Fibroblast of skin of abdomen (primary cell): ENCODE data around the gene ME3. TPM values are rescaled to one million over a fixed set of nuclear protein-coding genes. Genes with fewer than 3 reads are reported as not detected.
A peak's percentile ranks its signal among the peaks of the same experiment; 100 is the strongest.

Source experiments
- DNase-seq: peaks from one replicate; pipeline ENCODE4 v3.0.0-alpha.2; 2013
- polyA plus RNA-seq, 2 experiments: library from polyadenylated mRNA; unstranded; fragments of 120-200 nt; gene quantifications; one replicate each; pipeline ENCODE4 v1.2.1, GENCODE V29; 2013; ENCODE audit not compliant: insufficient read length in 2 of 2

Gene ME3
- polyA plus RNA-seq (2013, experiment 1 of 2; ENCODE audit: insufficient read length): 5.4 TPM
- polyA plus RNA-seq (2013, experiment 2 of 2; ENCODE audit: insufficient read length): 4.9 TPM

DNA sequence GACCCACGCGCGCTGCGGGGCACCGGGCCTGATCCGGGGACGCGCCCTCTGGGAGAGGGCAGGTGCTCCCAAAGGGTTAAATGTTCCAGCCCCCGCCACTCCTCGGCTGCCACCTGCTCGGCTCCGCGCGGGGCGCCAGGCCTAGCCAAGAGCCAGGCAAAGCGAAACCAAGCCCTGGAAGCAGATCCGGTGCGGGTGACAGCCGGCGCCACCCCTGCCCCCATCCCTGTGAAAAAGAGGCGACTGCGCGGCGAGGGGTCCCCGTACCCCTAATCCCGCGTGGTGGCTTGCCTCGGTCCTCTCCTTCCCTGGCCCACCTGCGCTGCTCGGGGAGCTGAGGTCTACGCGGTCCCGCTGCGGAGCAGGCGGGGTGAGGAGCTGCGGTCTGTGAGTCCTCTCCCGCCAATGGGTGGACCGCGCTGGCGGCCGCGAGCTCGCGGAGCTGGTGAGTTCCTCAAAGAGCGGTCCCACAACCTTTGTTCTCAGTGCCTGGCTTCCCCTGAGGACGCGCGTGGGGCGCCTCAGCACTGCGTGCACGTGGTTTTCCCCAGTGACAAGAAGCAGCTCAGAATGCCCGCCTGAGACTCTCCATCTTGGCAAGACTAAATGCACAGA, at the start of gene ME3:
ME3 (minus strand) TSS at position 610 of the 615 bp plus-strand sequence.
- peak; percentile 36 for DNase-seq

DNA sequence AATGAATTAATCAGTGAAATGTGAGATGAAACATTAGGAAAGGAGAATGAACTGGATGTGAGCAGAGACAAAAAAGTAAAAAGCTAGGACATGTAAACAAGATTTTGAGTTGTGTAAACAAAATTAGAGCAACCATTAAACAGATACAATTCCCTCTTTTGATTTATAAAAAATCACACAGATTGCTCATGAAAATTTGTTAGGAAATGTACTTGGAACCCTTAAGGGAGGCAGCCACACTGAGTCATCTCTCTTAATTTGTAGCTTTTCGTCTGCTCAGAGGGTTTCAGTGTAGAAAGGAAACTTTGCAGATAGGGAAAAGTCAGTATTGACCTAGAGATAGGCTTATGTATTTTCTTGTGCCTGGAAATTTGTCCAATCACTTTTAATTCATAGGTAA, 49.6 kb upstream of the ME3 start:
- peak; percentile 67 for DNase-seq

DNA sequence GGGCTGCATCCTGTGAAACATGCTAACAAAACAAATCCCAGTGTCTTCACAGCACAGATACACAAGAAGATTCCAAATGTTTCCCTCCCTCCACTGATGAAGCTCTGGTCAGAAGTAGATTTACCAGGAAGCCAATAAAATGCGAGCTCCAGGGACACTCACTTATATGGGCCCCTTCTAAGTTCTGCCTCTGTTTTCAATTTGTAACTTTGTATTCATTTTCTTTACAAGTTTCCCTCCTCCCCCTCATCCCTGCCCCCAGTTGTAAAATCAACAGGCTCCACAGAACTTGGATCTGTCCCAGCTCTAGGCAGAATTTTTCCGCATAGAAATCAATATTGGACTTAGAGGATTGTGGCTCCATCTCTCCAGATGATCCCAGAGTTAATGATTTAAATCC, 48.1 kb upstream of the ME3 start:
- DNase-seq: peak; percentile 63

DNA sequence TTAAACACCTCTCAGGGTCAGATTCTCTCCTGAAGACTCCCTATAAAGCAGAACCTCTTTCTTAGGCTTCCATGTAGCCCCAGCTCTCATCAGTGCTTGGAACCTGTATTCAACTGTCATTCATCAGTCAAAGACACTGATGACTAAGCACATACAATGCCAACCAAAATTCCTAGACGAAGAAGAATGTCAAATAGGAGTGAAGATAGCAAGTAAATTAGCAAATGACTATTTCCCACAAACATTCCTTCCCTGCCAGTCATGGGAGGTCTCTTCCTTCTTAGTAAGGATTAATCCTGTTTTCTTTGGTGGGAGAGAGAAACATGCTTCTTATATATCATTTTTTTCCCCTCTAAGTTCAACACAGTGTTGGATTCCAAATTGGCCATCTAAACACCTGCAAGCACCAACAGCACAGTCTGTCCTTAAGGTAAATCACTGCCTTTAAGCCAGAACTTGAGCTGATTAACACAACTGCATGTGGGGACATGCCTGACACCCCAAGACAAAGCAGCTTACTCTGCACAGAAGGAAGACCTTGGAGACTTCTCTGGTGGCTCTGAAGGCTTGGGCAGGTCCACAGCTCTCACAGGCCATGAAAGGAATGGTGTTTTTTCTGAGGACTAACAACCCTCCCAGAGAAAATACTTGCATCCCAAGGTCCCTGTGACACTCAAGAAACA, 47.5 kb upstream of the ME3 start:
- peak; percentile 98 for DNase-seq

DNA sequence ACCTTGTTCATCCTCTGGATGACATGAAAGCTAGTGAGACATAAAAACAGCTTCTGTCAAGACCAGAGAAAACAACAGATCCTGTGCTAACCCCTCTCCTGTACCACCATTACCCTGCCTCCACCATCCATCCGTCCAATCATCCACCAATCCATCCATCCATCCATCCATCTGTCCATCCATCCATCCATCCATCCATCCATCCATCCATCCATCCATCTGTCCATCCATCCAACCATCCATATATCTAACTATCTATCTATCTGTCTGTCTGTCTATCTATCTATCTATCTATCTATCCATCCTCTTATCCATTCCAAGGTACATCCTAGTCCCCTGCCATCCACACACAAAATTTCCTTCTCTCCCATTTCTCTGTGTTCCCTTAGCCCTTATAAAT, 46.6 kb upstream of the ME3 start:
- no peak for DNase-seq

DNA sequence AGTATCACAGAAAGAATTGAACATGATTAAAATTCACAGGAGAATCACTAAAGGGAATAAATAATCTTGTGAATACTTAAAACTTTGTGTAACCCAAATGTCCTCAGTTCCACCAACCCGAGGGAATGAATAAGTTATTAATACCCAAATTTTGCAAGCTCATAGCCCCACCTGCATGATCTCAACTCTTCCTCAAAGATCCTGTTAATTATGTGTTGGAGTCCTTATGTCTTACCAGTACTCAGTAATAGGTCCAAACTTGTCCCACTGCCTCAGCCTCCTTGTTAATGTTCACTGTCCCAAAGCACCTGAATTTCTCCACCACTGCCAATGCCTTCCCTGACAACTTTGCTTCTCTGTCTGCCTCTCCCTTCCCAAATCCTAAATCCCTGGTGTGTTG, 46.1 kb upstream of the ME3 start:
- no peak for DNase-seq

DNA sequence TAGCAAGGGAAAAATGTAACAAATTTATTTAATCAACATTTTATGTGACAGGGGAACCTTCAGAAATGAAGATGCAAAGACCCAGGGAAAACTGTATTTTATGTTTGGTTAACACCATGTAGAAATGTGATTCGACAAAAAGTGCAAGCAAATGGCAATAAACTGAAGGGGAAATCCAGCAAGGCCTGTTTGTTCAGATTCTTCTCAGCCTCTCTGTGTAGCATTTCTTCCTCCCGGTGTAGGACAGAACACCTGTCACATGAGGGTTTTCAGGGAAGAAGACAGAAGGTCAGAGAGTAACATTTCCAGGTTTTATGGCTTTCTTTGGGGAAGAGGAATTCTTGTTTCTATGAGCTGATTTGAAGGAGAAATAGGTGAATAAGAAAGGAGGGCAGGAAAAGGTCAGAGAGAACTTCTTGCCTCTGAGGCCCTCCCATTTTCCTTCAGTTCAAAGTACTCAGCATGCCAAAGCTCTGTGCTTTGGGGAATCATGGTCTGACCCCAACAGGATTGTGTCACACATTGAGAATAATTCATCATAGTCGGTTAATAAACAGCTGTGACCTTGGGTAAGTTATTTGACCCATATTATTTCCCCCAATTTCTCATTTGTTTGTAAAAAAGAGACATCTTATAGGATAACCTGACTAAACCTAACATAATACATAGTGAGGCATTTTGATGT, 45.5 kb upstream of the ME3 start:
- DNase-seq: peak; percentile 18

DNA sequence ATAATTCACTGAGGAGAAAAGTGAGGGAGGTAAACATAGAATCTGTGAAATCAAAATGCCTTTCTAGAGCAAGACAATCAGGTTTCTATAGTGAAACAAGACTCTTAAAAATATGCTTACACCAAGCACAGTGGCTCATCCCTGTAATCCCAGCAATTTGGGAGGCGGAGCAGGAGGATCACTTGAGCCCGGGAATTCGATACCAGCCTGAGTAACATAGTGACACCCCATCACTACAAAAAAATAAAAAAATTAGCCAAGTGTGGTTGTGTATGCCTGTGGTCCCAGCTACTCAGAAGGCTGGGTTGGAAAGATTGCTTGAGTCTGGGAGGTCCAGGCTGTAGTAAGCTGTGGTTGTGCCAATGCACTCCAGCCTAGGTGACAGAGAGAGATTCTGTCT, 43.2 kb upstream of the ME3 start:
- no peak for DNase-seq

DNA sequence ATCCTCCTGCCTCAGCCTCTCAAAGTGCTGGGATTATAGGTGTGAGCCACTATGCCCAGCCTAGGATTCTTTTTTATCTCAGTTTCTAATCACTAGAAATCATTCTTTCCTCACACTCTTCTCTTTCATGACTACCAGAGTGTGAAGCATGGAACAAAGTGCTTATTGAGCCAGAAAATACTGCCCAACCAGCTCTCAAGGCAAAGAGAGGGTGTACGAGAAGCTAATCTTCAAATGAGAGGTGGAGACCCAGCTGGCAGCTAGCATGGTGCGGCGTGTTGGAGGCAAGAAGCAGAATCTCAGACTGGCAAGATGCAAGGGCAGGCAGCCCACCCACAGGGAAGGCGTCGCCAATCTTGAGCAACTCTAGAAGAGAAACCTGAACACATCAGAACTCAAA, 41.1 kb upstream of the ME3 start:
- no peak for DNase-seq

DNA sequence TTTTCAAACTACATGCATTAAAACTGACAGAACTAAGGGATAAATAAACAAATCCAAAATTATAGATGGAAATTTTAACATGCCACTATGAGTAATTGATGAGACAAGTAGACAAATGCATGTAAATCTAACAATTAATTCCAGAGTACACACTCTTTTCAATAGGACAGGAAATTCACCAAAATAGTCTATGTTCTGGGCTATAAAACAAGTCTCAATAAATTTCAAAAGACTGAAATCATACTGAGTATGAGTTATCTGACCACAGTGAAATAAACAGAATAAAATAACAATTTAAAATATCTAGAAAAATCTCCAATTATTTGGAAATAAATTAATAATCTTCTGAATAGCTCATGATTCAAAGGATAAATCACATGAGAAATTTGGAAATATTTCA, 38.5 kb upstream of the ME3 start:
- DNase-seq: no peak

DNA sequence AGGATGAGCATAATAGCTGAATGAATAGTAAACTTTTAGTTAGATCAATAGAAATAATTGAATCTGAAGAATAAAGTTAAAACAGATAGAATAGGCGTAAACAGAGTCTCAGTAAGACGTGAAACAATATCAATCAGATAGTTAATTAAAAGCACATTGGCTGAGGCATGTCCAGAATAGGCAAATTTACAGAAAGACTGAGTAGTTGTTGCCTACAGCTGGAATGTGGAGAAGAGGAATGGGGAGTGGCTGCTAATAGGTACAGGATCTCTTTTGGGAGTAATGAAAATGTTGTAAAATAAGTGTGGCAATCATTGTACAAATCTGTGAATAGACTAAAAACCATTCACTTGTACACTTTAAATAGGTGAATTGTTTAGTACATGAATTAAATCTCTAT, 36.3 kb upstream of the ME3 start:
- no peak for DNase-seq

DNA sequence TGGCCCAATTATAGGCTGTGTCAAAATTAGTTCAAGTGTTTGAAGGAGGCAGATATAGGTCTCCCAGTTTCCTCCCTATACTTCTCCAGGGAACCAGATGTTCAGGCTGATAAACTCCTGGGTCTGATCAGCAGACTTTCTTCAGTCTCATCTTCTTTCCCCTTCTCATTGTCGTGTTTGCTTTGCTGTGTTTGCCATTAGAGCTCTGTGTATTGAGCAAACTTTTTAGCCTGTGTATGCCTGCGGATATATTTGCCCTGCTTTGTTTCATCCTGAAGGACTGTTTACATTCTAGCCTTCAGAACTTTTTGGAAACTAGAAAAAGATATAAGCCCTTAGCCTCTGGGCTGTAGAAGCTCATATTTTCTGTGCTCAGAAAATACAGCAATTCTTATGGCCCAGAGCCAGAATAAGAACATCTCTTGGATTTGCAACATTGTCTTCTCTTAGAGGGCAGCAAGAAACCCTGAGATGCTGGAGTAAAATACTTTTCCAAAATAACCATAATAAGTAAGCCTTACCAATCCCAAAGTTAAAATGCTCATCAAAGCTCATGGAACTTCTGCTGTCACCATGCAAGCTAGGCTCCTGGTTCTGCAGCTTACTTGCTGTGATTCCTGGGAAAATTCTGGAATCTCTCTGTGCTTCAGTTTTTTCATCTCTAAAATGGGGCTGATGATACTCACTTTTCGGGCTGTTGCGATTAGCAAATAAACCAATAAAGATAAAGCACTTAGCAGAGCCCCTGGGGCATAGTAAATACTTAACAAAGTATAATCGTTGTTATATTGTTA, 34.1 kb upstream of the ME3 start:
- DNase-seq: no peak

DNA sequence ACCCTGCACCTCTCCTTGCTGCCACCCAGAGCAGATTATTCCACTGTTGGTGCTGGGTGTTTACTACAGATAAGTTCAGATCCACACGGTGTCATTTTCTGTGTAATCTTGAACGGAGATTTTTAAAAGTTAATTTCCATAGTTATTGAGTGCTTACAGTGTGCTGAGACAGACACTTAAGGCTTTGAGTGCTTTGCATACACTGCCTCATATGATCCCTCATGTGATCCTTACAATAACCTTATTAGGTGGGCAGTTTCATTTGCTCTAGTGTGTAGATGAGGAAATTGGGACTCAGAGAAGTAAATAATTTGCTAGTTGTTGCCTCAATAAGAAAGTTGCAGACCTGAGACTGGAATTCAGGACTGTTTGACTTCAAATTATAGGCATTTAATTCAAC, 32.3 kb upstream of the ME3 start:
- DNase-seq: no peak

DNA sequence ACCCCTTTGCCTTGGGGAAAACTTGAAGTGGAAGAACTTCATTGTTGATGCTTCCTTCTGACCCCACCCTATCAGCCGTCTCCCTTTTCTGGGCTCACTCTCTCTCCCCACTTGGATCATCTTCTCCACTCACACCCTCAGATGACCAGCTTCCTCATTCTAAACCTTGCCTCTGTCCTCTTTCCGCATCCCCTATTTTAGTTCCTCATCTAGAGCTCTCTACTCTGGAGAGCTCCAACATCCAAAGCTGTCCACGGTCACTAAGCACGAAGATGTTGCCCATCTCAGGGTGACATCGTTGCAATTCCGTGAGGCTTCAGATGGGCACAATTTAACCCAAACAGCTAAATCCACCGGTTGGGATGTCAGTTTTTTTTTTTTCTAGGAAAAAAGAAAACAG, 31.6 kb upstream of the ME3 start:
- no peak for DNase-seq

DNA sequence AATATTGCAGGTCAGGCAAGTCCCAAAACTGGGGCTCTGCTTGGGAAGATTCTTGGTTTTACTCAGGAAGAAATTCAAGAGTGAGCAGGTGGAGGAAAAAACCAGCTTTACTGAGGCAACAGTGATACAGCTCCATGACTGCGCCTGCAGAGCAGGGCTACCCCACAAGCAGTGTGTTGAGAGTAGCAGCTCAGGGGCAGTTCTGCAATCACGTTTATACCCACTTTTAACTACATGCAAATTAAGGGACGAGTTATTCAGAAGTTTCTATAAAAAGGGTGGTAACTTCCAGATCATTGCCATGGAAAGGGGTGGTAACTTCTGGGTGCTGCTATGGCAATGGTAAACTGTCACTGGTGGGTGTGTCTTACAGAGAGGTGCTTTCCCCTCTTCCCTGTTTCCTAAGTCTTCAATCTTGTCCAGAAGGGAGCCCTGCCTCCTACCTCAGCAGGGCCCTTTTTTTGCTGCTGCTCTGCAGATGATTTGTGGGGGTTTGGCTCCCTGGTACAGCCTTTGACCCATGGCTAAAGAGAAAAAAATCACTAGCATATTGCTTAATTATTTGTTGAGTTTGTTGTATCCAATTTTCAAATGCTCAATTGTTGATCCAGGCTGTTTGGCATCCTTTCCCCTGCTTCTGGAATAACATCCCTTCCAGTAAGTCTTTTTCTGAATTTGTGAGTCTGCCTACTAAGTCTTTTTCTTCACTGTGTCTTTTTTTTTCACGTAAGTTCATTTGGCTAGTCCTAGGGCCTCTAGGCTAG, 30.0 kb upstream of the ME3 start:
- no peak for DNase-seq

DNA sequence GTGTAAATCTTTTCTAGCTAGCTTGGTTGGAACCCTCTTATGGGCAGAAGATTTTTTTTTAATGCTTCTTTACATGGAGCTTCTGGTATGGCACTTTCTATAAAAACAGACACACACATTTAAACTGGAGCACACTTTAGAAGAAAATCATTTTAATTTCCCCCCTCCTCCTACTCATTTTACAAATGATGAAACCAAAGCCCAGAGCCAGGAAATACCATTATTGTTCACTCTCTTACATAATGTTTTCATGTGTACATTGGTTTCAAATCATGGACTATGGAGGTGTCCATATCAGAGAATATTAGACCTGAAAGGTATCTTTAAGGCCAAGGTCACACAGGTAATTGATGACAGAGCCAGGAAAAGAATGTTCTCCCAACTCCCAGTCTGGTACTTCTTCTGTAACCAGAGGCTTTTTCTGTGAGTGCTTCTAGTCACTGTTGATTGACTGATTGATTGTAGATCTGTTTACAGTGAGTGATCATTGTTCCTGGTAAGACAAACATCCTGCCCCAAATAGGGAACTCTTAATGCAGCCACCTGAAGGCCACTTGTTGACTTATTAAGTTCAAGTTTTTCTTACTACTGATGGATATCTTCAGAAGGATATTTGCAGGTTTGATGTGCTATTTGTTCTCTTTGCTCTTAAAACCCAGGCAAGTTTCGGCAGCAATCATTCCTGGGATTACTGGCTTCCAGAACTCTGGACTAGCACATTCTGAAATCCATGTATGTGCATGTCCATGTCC, 26.8 kb upstream of the ME3 start:
- DNase-seq: peak; percentile 67

DNA sequence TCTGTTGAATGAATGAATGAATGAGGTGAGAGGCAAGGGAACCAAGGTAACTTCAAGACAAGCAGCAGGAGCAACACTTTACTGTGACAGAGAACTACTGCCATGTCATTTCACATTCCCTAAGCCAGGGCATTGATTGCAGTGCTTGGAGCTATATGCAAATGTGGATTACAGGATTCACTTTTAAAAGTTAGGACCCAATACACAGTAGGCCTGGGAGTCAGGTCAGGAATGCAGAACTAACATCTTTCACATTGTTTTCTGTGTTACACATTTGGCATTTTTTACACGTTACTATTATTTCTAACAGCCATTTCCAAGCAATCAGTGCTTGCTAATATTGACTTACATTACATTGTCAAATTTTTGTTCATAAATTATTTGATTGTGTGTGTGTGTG, 26.2 kb upstream of the ME3 start:
- DNase-seq: peak; percentile 77

DNA sequence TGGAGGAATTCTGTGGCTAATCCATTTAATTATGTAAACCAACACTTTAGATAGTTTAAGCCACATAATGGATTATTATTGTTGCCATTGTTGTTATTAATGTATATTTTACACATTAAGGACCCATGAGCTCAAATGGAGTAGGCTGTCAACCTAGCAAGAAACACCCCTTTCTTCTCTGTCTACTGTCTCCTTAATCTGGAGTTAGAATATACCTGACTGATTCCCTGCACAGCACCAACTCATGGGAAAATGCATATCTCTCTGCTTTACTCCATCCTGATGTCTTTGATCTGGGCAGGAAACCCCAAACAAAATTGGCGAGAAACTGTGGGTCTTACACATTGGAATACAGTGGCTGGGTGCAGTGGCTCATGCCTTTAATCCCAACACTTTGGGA, 24.0 kb upstream of the ME3 start:
- DNase-seq: no peak

DNA sequence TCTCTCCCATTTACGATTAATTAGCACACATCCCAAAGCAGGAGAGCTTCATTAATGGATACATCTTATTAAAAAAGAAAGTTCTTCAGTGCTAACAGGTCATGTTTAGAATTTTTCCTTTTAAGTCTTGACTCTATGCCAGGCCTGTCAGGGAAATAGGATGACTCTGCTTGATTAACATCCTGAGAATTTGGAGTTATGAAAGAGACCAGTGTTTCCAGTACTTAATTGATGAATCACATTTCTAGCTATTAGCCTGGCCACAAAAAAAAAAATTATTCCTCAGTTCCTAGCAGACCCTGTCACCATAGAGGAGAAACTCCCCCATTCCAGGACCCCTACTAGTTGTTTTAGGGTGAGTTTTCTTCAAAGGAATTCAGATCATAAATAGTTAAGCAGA, 23.6 kb upstream of the ME3 start:
- DNase-seq: peak; percentile 97

DNA sequence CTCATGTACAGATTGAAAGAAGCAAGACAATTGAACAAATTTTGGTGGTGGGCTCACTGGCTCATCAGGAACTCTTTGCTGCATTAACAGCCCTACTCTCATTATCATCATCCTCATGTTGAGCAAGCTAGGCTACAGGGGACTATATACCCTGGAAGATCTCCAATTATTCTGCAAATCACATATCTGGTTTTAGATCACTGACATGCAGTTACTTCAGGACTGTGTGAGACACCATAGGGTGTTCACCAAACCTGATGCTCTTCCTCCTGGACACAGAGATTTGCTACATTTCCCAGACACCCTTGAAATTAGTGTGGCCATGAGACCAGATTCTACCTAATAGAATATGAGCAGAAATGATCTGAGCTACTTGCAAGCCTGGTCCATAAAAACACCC, 23.0 kb upstream of the ME3 start:
- DNase-seq: no peak

DNA sequence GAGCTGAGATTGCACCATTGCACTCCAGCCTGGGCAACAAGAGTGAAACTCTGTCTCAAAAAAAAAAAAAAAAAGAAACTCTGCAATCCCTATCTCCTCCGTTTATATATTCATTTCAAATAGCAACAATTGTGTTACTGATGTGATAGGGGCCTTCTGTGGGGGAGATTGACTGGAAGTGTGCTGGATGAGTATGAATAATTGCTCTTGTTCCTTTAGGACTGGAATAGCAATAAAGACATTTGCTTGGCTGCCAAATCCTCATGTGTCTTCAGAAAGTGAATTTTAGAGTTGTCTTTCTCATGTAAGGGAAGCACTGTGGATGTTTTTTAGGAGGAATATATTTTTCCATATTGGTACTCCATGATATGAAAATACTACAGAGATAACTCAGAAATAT, 21.1 kb upstream of the ME3 start:
- no peak for DNase-seq

DNA sequence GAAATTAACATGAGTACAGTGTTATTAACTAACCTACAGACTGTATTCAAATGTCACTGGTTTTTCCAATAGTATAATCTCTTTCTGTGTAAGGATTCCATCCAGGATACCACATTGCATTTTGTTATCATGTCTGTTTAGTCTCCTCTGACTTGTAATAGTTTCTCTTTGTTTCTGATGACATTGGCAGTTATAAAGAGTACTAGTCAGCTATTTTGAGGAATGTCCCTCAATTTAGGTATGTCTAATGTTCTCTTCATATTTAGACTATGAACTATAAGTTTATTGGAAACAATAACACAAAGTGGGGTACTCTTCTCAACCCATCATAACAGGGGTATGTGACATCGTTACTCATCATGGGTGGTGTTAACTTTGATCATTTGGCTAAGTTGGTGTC, 20.3 kb upstream of the ME3 start:
- DNase-seq: no peak
